Mucosa of descending colon (tissue), 3 donors: ENCODE results near the gene RUNX3. TPM values are rescaled to one million over a fixed set of nuclear protein-coding genes. Genes with fewer than 3 reads are reported as not detected.

Experiments used
- ATAC-seq: fragments of 200-7000 bp; cut with Tn5 transposase; one replicate; pipeline ENCODE4 v1.9.1; 2020; ENCODE audit warnings: mild to moderate bottlenecking, moderate library complexity
- DNase-seq, 3 donors: peaks; one replicate each; pipeline ENCODE4 v3.0.0-alpha.2; 2020
- H3K36me3 ChIP-seq: fragments of 200-600 bp; one replicate; pipeline ENCODE4 v1.8.0; 2021; ENCODE audit warnings: low read depth, mild to moderate bottlenecking
- H3K4me1 ChIP-seq: fragments of 200-600 bp; one replicate; pipeline ENCODE4 v1.8.0; 2021; ENCODE audit warnings: low read depth, mild to moderate bottlenecking
- H3K4me3 ChIP-seq: fragments of 200-600 bp; one replicate; pipeline ENCODE4 v1.8.0; 2021; ENCODE audit warnings: mild to moderate bottlenecking
- H3K9me3 ChIP-seq: fragments of 200-600 bp; one replicate; pipeline ENCODE4 v1.8.0; 2021; ENCODE audit warnings: mild to moderate bottlenecking
- intact Hi-C, 2 donors: fragments of 100-400 bp; cut with DNase I in 1 of 2; cut with micrococcal nuclease in 1 of 2; formaldehyde crosslinking; loops; one replicate each; pipeline versions ENCODE4 v1.11.0 to v1.11.1; 2022; cut with DNase I, micrococcal nuclease
- total RNA-seq, 3 donors: library from RNA; stranded (reverse); fragmentation: NEBNext Ultra II Directional in 2 of 3; extraction: Animal tissue kit (Norgen Biotek cat#: 25700) in 2 of 3; gene quantifications; one replicate each; pipeline versions ENCODE4 v1.2.1 to v1.2.4, GENCODE V29; 2021 to 2023
- TF ChIP-seq, protein P1 (sequence below): fragments of 200-600 bp; IDR thresholded peaks from one replicate; pipeline ENCODE4 v1.8.0; 2022; ENCODE audit warnings: antibody characterized with exemption, mild to moderate bottlenecking
- donor health status: DM: no; HTN: no; CAD: no; lungs with moderate emphysema.
- donor health status: DM: no; HTN: no; CAD: no.
- donor health status: DM: no; HTN: yes; CAD: no.

RUNX3 gene
- total RNA-seq, 3 donors from 2014 or later = 3.2 to 6.1 (median 5.0) TPM

DNA sequence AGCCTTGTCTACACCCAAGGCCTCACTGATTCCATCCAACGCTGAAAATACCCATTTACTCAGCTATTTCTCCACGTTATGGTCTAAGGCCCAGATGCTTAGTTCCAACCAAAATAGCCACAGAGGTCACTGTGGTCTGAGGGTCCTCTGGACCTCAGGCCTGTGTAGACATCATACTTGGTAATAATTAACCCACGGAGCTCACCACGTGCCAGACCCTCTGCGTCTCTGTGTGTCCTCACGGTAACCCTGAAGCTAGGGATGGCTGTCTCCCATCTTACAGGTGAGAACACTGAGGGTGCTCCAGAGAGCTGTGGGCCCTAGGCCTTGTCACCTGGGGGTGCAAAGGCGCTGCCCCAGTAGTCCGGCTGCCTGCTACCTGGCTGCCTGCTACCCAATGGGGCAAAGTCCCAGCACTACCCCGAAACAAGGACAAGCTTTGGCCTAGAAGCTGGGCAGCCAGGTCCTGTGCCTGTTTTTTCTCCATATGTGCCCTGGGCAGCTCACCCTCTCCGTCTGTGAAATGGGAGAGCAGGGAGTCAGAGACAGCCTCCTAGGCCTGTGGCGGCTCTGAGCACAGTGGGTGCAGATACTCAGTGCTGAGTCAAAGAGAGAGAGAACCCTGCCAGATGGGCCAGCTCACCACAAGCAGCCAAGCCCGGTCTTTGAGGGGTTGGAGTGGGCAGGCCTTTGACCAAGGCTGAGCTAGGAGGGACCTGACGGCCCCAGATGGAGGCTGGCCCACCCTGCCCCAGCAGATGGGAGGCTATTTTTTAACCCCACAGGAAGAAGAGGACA is 17.0 kb upstream of the RUNX3 start:
- intact Hi-C loops = no loop called here
- DNase-seq (no peak), ATAC-seq (peak; percentile 42)
- Histone ChIP-seq H3K9me3 (no peaks in the 10 kb centered on the region), H3K4me3 (no peak overlapping the region), H3K4me1 (no peaks in the 10 kb centered on the region), H3K36me3 (no peaks in the 10 kb centered on the region)
- TF ChIP-seq, protein P1, sequence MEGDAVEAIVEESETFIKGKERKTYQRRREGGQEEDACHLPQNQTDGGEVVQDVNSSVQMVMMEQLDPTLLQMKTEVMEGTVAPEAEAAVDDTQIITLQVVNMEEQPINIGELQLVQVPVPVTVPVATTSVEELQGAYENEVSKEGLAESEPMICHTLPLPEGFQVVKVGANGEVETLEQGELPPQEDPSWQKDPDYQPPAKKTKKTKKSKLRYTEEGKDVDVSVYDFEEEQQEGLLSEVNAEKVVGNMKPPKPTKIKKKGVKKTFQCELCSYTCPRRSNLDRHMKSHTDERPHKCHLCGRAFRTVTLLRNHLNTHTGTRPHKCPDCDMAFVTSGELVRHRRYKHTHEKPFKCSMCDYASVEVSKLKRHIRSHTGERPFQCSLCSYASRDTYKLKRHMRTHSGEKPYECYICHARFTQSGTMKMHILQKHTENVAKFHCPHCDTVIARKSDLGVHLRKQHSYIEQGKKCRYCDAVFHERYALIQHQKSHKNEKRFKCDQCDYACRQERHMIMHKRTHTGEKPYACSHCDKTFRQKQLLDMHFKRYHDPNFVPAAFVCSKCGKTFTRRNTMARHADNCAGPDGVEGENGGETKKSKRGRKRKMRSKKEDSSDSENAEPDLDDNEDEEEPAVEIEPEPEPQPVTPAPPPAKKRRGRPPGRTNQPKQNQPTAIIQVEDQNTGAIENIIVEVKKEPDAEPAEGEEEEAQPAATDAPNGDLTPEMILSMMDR = no peak

DNA sequence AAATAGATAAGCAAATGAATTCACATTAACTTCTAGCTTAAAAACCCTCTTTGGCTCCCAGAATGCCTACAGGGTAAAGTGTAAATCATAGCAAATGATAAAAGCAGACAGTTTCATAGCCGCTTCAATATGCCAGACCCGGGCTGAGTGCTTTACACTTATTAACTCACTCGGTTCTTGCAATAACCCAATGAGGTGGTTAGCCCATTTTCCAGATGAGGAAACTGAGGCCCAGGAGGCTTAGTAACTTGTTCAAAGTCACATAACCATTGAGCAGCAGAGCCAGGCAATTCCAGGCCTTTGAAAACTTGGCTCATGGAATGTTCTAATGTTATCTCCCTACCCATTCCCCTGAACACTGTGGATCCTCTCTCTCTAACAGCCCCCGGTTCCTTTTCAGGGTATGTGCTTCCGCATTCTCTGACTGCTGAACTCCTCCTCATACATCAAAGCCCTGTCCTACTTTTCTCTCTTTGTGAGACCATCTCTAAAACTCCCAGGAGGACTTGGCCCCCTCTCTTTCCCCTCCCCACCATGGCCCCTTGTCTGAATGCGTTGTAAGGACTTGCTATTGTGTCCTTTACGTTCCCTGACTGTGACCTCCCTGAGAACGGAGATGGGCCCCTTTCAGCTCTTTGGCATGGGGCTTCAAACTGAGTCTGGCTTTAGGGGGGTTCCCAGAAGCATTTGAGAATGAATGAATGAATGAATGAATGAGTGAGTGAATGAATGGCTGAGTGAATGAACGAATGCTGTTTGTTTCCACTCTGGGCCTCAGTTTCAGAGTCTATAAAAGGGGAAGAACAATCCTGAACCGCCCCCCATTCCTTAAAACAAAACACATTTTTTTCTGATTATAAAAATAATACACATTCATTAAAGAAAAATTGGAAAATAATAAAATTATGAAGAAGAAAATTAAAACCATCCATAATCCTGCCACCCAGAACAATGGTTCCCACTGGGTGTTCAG is 15.6 kb upstream of the RUNX3 start:
- TF ChIP-seq, protein P1 = no peak
- DNase-seq (no peak), ATAC-seq (no peak)
- Histone ChIP-seq H3K4me1 (no peaks in the 10 kb centered on the region), H3K9me3 (no peaks in the 10 kb centered on the region), H3K36me3 (no peaks in the 10 kb centered on the region), H3K4me3 (no peak overlapping the region)
- intact Hi-C loops = no loop called here

DNA sequence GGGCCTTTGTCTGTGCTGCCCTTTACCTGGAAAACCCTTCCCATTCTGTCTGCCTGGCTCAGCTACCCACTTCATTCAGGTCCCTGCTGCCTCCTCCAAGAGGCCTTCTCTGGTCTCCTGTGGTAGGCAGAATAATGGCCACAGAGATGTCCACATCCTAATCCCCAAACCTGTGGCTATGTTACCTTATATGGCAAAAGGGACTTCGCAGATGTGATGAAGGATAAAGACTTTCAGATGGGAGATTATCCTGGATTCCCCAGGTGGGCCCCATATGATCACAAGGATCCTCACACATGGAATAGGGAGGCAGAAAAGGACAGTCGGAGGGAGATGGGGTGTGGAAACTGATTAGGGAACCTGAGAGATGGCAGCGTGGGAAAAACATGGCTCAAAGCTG is 14.2 kb upstream of the RUNX3 start:
- TF ChIP-seq, protein P1 = no peak

DNA sequence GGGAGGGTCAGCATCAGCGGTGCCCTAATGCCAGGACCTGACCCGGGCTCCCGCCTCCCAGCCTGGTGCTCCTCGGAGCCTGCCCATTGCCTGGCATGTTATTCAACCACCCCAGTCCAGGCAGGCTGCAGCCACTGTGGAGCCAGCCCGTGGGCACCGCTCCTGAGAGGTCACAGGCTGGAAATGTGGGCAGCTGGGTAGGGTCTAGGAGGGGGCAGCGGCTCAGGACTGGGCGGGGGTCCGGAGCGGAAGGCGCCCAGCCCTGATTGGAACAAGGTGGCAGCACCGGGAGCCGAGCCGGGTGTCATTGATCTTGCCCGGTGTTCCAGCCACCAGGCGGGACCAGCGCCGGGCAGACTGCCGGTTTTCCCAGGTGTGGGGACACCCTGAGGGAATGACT is 12.7 kb upstream of the RUNX3 start:
- intact Hi-C loops = no loop called here
- H3K36me3 ChIP-seq = no peaks in the 10 kb centered on the region
- H3K9me3 ChIP-seq = no peaks in the 10 kb centered on the region
- TF ChIP-seq, protein P1 = no peak
- no peak for ATAC-seq
- H3K4me3 ChIP-seq = no peak overlapping the region
- no peaks in the 10 kb centered on the region for H3K4me1 ChIP-seq
- DNase-seq = peak in 1 of 3 donors; percentile 19

More for the DNA sequence above, 14.2 kb upstream of the RUNX3 start:
- H3K4me1 ChIP-seq = no peaks in the 10 kb centered on the region
- no peak for ATAC-seq
- H3K36me3 ChIP-seq = no peaks in the 10 kb centered on the region
- intact Hi-C loops = no loop called here
- no peaks in the 10 kb centered on the region for H3K9me3 ChIP-seq
- no peak for DNase-seq
- no peak overlapping the region for H3K4me3 ChIP-seq

DNA sequence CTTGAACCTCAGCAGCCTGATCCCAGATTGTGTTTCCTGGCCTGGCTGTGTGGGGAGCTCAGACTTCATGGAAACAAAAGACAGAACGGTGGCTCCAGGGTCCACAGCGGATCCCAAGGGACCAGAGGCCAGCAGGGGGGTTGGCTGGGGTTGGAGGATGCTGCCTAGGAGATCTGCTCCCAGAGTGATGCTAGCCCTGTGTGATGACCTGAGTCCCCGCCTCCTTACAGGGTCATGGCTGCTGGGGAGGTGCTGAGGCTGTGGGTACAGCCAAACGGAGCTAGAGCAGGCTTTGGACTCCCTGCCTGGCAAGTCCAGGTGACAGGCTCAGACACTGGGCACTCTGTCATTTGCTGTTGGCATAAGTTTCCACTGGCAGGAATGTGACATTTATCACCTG is 11.5 kb upstream of the RUNX3 start:
- H3K9me3 ChIP-seq = no peaks in the 10 kb centered on the region
- DNase-seq (no peak), ATAC-seq (no peak)
- intact Hi-C loops = no loop called here
- no peaks in the 10 kb centered on the region for H3K4me1 ChIP-seq
- no peaks in the 10 kb centered on the region for H3K36me3 ChIP-seq
- TF ChIP-seq, protein P1 = no peak
- no peak overlapping the region for H3K4me3 ChIP-seq
